Bone marrow (tissue), 2 donors: ENCODE data around the gene PIP5KL1.

Source experiments
- DNase-seq, 2 donors: peaks; one replicate each; lab custom pipeline; 2025; lab: John Stamatoyannopoulos, UW

PIP5KL1 gene

GRCh38 chr9:127873223-127873691, 57.3 kb downstream of the PIP5KL1 start:
- no peak for DNase-seq

- no peak for DNase-seq
Observed at GRCh38 chr9:127872369-127873222, 58.0 kb downstream of the PIP5KL1 start.

- no peak for DNase-seq
Observed at GRCh38 chr9:127871531-127871930, 59.0 kb downstream of the PIP5KL1 start.

- no peak for DNase-seq
Observed at GRCh38 chr9:127870887-127871286, 59.7 kb downstream of the PIP5KL1 start.
